SK-N-MC (cell line): ENCODE data around the gene SPOUT1.

Source experiments
- EZH2 ChIP-seq: fragments of 200-600 bp; sonication (generic); IDR thresholded peaks from one replicate; pipeline ENCODE4 v1.6.1; 2017; ENCODE audit warnings: antibody characterized with exemption
- FOXP2 ChIP-seq: optimal IDR thresholded peaks from 2 replicates; pipeline ENCODE3; 2011; ENCODE audit warnings: mild to moderate bottlenecking, moderate library complexity; ENCODE audit not compliant: insufficient read depth; ENCODE audit errors: extremely low read length, control extremely low read depth
- POLR2AphosphoS5 ChIP-seq: IDR thresholded peaks from 2 replicates; pipeline ENCODE4 v1.6.1; 2012; ENCODE audit warnings: mild to moderate bottlenecking, low read depth, low read length, borderline replicate concordance

DNA sequence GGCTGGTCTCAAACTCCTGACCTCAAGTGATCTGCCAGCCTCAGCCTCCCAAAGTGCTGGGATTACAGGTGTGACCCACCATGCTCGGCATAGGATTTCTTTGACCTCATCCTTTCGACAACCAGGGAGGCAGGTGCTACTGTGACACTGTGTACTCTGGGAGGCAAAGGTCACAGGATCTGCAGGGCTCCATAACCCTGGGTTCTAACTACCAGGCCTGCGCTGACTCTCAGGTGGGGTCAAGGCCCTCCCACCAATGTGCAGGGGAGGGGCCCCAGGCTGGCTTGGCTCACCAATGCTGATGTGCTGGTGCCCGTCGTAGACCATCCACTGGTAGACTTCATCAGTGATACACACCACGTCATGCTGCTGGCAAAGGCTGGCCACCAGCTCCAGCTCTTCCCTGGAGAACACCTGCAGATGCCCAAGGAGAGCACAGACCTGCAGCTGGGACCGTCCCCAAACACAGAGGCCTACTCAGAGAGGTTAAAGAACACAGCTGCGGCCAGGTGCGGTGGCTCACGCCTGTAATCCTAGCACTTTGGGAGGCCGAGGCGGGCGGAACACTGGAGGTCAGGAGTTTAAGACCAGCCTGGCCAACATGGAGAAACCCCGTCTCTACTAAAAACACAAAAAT lies 7.0 kb upstream of the SPOUT1 start:
- TF ChIP-seq EZH2 (no peak), POLR2AphosphoS5 (no peak), FOXP2 (no peak)
